Measurements from ENCODE around the gene C16orf87.

DNA sequence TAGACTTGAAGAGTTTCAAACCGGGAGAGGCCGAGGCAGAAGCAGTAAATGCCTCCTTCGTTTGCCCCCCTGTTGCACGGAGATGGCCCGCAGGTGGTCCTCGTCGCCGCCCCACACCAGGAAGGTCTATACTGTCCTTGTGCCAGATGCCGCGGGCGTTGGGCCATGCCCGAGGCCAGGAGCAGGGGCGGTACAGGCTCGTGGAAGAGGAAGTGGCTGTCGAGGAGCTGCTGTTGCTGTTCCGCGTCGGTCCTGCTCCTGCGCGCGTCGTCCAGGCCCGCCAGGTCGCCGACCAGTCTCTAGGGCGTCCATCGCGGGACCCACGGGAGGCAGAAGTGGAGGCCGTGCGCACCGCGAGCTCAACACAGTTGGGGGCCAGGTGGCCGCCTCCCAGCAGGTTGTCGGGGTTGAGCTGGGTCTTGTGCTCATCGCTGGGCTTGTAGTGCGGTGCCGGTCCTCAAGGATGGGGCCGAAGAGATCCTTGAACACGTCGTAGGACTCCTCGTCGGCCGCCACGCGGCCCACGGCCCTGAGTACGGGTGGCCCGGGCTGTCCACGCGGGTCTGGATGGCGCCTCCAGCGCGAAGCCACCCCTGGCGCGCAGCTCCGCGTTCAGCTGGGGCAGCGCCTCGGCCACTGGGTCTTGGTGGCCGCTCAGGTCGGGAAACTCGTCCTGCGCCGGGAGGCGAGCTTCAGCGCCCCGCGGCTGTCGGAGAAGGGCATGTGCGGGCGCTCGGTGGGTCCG is 13.1 kb upstream of the C16orf87 start:
- TF ChIP-seq, protein P1, sequence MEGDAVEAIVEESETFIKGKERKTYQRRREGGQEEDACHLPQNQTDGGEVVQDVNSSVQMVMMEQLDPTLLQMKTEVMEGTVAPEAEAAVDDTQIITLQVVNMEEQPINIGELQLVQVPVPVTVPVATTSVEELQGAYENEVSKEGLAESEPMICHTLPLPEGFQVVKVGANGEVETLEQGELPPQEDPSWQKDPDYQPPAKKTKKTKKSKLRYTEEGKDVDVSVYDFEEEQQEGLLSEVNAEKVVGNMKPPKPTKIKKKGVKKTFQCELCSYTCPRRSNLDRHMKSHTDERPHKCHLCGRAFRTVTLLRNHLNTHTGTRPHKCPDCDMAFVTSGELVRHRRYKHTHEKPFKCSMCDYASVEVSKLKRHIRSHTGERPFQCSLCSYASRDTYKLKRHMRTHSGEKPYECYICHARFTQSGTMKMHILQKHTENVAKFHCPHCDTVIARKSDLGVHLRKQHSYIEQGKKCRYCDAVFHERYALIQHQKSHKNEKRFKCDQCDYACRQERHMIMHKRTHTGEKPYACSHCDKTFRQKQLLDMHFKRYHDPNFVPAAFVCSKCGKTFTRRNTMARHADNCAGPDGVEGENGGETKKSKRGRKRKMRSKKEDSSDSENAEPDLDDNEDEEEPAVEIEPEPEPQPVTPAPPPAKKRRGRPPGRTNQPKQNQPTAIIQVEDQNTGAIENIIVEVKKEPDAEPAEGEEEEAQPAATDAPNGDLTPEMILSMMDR (conservative IDR thresholded peaks at IDR 0.05): no peak
- no peak for TF ChIP-seq EZH2 (IDR thresholded peaks at IDR 0.05; ENCODE audit: low read depth)

All from PC-9 (cell line).